ENCODE data around the gene SNX32.

DNA sequence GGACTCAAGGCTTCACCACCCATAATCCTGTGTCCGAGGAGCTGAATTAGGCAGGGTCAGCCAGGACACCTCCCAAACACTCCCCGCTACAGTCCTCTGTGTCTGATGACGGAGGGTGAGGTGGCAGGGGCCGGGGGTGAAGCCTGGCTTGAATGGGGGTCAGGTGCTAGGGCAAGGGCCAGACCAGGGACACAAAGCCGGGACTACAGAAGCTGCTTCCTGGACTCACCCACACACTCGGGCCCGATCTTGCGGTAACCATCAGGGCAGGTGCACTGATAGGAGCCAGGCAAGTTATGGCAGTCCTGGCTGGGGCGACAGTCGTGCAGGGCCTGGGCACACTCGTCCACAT is 36.5 kb downstream of the SNX32 start:
- TF ChIP-seq POLR2AphosphoS5 (IDR thresholded peaks at IDR 0.05) = no peak
- TF ChIP-seq, protein P1, sequence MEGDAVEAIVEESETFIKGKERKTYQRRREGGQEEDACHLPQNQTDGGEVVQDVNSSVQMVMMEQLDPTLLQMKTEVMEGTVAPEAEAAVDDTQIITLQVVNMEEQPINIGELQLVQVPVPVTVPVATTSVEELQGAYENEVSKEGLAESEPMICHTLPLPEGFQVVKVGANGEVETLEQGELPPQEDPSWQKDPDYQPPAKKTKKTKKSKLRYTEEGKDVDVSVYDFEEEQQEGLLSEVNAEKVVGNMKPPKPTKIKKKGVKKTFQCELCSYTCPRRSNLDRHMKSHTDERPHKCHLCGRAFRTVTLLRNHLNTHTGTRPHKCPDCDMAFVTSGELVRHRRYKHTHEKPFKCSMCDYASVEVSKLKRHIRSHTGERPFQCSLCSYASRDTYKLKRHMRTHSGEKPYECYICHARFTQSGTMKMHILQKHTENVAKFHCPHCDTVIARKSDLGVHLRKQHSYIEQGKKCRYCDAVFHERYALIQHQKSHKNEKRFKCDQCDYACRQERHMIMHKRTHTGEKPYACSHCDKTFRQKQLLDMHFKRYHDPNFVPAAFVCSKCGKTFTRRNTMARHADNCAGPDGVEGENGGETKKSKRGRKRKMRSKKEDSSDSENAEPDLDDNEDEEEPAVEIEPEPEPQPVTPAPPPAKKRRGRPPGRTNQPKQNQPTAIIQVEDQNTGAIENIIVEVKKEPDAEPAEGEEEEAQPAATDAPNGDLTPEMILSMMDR (IDR thresholded peaks at IDR 0.05) = no peak
- no peak for TF ChIP-seq POLR2A (IDR thresholded peaks at IDR 0.05)
